Peyer's patch (tissue), 4 donors: Measurements from ENCODE around the gene CREB3L2. TPM values are rescaled to one million over a fixed set of nuclear protein-coding genes. Genes with fewer than 3 reads are reported as not detected.
"Not testable (repeated sequence)": the region's sequence is repeated elsewhere in the genome, so short reads cannot be mapped to it uniquely, and the experiment has no call there.

Source experiments
- DNase-seq, 3 donors: peaks; one replicate each; pipeline ENCODE4 v3.0.0-alpha.2; 2017 to 2019
- H3K27ac ChIP-seq, 4 donors: fragments of 200-600 bp; sonication (generic); one replicate each; pipeline ENCODE4 v1.5.1; 2016 to 2019
- H3K27me3 ChIP-seq, 2 donors: fragments of 200-600 bp; sonication (generic); one replicate each; pipeline ENCODE4 v1.5.1; 2019
- H3K36me3 ChIP-seq, 3 donors: fragments of 200-600 bp; sonication (generic); one replicate each; pipeline ENCODE4 v1.5.1; 2016 to 2019
- H3K4me1 ChIP-seq, 4 donors: fragments of 200-600 bp; sonication (generic); one replicate each; pipeline ENCODE4 v1.5.1; 2016 to 2019
- H3K4me3 ChIP-seq, 4 donors: fragments of 200-600 bp; sonication (generic); 1 replicate in 3 of 4; 2 replicates in 1 of 4; pipeline ENCODE4 v1.5.1; 2016 to 2019; ENCODE audit warnings: mild to moderate bottlenecking in 1 of 4
- H3K9me3 ChIP-seq, 4 donors: fragments of 200-600 bp; sonication (generic); one replicate each; pipeline ENCODE4 v1.5.1; 2016 to 2019; ENCODE audit warnings: mild to moderate bottlenecking in 1 of 4
- CTCF ChIP-seq, 6 experiments: fragments of 450-650 bp in 4 of 6; fragments of 200-600 bp in 2 of 6; sonication (generic) in 1 of 6; IDR thresholded peaks; one replicate each; pipeline ENCODE4 v1.5.1; 2017 to 2019; ENCODE audit warnings: antibody characterized with exemption in 6 of 6, mild to moderate bottlenecking in 3 of 6, moderate library complexity in 1 of 6
- POLR2A ChIP-seq, 2 donors: fragments of 450-650 bp; IDR thresholded peaks; one replicate each; pipeline ENCODE4 v1.5.1; 2017; ENCODE audit warnings: antibody characterized with exemption in 2 of 2, mild to moderate bottlenecking in 2 of 2, moderate library complexity in 2 of 2
- total RNA-seq, 4 donors: library from RNA; depleted of rRNA; stranded (reverse); fragments of >200 nt; gene quantifications; one replicate each; pipeline ENCODE4 v1.1.0, GENCODE V29; 2016

The CREB3L2 gene
- total RNA-seq, 4 donors from 2014 or later = 20.6 to 42.7 (median 33.6) TPM

GRCh38 chr7:137927386-137927785, 74.5 kb downstream of the CREB3L2 start:
- DNase-seq = no peak
- TF ChIP-seq CTCF (IDR thresholded peaks at IDR 0.05) (no peak), POLR2A (IDR thresholded peaks at IDR 0.05) (no peak)
- Histone ChIP-seq H3K9me3 (no peaks in the 10 kb centered on the region), H3K4me3 (no peak overlapping the region), H3K27me3 (no peaks in the 10 kb centered on the region), H3K36me3 (peaks cover 0 to 39% (median 0%) of the 10 kb centered on the region in 3 donors), H3K27ac (no peak overlapping the region), H3K4me1 (peaks cover 0 to 10% (median 2%) of the 10 kb centered on the region in 4 donors)

GRCh38 chr7:137926206-137926605, 75.7 kb downstream of the CREB3L2 start:
- H3K27me3 ChIP-seq, H3K4me3 ChIP-seq: not testable (repeated sequence)

GRCh38 chr7:137925754-137926153, 76.1 kb downstream of the CREB3L2 start:
- H3K27me3 ChIP-seq = no peaks in the 10 kb centered on the region
- peaks cover 0 to 10% (median 0%) of the 10 kb centered on the region in 4 donors for H3K4me1 ChIP-seq
- H3K36me3 ChIP-seq = peaks cover 0 to 39% (median 0%) of the 10 kb centered on the region in 3 donors
- no peak overlapping the region for H3K27ac ChIP-seq
- DNase-seq = no peak
- no peak for TF ChIP-seq CTCF (IDR thresholded peaks at IDR 0.05)
- TF ChIP-seq POLR2A (IDR thresholded peaks at IDR 0.05) = no peak
- no peaks in the 10 kb centered on the region for H3K9me3 ChIP-seq
- no peak overlapping the region for H3K4me3 ChIP-seq

More at GRCh38 chr7:137926206-137926605, 75.7 kb downstream of the CREB3L2 start:
- not testable (repeated sequence) for H3K27ac ChIP-seq, H3K4me1 ChIP-seq, H3K9me3 ChIP-seq, DNase-seq
- peaks cover 0 to 39% (median 0%) of the 10 kb centered on the region in 3 donors for H3K36me3 ChIP-seq

- H3K9me3 ChIP-seq = no peaks in the 10 kb centered on the region
- no peak overlapping the region for H3K4me3 ChIP-seq
- H3K4me1 ChIP-seq = peaks cover 0 to 10% (median 0%) of the 10 kb centered on the region in 4 donors
- DNase-seq = no peak
- no peak for TF ChIP-seq POLR2A (IDR thresholded peaks at IDR 0.05)
- no peak for TF ChIP-seq CTCF (IDR thresholded peaks at IDR 0.05)
- no peak overlapping the region for H3K27ac ChIP-seq
- H3K36me3 ChIP-seq = peaks cover 0 to 39% (median 0%) of the 10 kb centered on the region in 3 donors
- no peaks in the 10 kb centered on the region for H3K27me3 ChIP-seq
These were observed 76.8 kb downstream of the CREB3L2 start for GRCh38 chr7:137925091-137925490.

- H3K36me3 ChIP-seq = peaks cover 0 to 39% (median 0%) of the 10 kb centered on the region in 3 donors
- H3K27me3 ChIP-seq = no peaks in the 10 kb centered on the region
- H3K27ac ChIP-seq = no peak overlapping the region
- no peaks in the 10 kb centered on the region for H3K9me3 ChIP-seq
- TF ChIP-seq CTCF (IDR thresholded peaks at IDR 0.05) (no peak), POLR2A (IDR thresholded peaks at IDR 0.05) (no peak)
- H3K4me3 ChIP-seq = no peak overlapping the region
- H3K4me1 ChIP-seq = peaks cover 0 to 10% (median 0%) of the 10 kb centered on the region in 4 donors
- DNase-seq = no peak
These were observed 78.5 kb downstream of the CREB3L2 start for GRCh38 chr7:137923380-137923779.

GRCh38 chr7:137920637-137921399, 81.1 kb downstream of the CREB3L2 start:
- peak overlapping the region in 3 of 4 donors; percentile 3 to 30 (median 20) for H3K27ac ChIP-seq
- TF ChIP-seq CTCF (IDR thresholded peaks at IDR 0.05) = no peak
- TF ChIP-seq POLR2A (IDR thresholded peaks at IDR 0.05) = no peak
- no peak overlapping the region for H3K4me3 ChIP-seq
- H3K36me3 ChIP-seq = peaks cover 0 to 15% (median 0%) of the 10 kb centered on the region in 3 donors
- H3K4me1 ChIP-seq = peaks cover 0 to 10% (median 0%) of the 10 kb centered on the region in 4 donors
- H3K9me3 ChIP-seq = no peaks in the 10 kb centered on the region
- H3K27me3 ChIP-seq = no peaks in the 10 kb centered on the region
- DNase-seq = no peak
